MM.1S (cell line): ENCODE measurements around the gene MITF.
"Not testable (repeated sequence)": the region's sequence is repeated elsewhere in the genome, so short reads cannot be mapped to it uniquely, and the experiment has no call there.

Experiments used
- DNase-seq: peaks from one replicate; pipeline ENCODE4 v3.0.0-alpha.2; 2015
- H2AFZ ChIP-seq: fragments of 300-600 bp; sonication (generic); 2 replicates; pipeline ENCODE4 v1.6.0; 2016; ENCODE audit warnings: antibody characterized with exemption, low read length
- H3F3A ChIP-seq: fragments of 300-600 bp; sonication (generic); 2 replicates; pipeline ENCODE4 v1.6.1; 2016; ENCODE audit warnings: mild to moderate bottlenecking, antibody characterized with exemption, low read length, moderate library complexity, mixed read lengths; ENCODE audit not compliant: insufficient read depth
- H3K27ac ChIP-seq: fragments of 300-600 bp; sonication (generic); 2 replicates; pipeline ENCODE4 v1.5.1; 2016; ENCODE audit warnings: mild to moderate bottlenecking, low read length
- H3K27me3 ChIP-seq: fragments of 300-600 bp; sonication (generic); replicated peaks from 2 replicates; pipeline ENCODE4 v1.6.0; 2016; ENCODE audit warnings: low read length; ENCODE audit not compliant: insufficient read depth
- H3K36me3 ChIP-seq: fragments of 300-600 bp; sonication (generic); replicated peaks from 2 replicates; pipeline ENCODE4 v1.6.1; 2016; ENCODE audit warnings: mild to moderate bottlenecking, low read length, mixed read lengths; ENCODE audit not compliant: insufficient read depth
- H3K4me1 ChIP-seq: fragments of 300-600 bp; sonication (generic); 2 replicates; pipeline ENCODE4 v1.6.1; 2016; ENCODE audit warnings: low read length, mixed read lengths
- H3K4me2 ChIP-seq: fragments of 300-600 bp; sonication (generic); 2 replicates; pipeline ENCODE4 v1.6.0; 2016; ENCODE audit warnings: low read depth, low read length
- H3K4me3 ChIP-seq: fragments of 300-600 bp; sonication (generic); 2 replicates; pipeline ENCODE4 v1.5.1; 2016; ENCODE audit warnings: low read length, mixed read lengths
- H3K79me2 ChIP-seq: fragments of 300-600 bp; sonication (generic); 2 replicates; pipeline ENCODE4 v1.6.1; 2016; ENCODE audit warnings: mixed run types, low read length, mixed read lengths
- H3K9ac ChIP-seq: fragments of 300-600 bp; sonication (generic); 2 replicates; pipeline ENCODE4 v1.6.1; 2016; ENCODE audit warnings: low read length, mixed read lengths
- H3K9me2 ChIP-seq: fragments of 300-600 bp; sonication (generic); replicated peaks from 2 replicates; pipeline ENCODE4 v1.6.1; 2016; ENCODE audit warnings: mild to moderate bottlenecking, low read length, mixed read lengths; ENCODE audit not compliant: insufficient read depth
- H3K9me3 ChIP-seq: fragments of 300-600 bp; sonication (generic); replicated peaks from 2 replicates; pipeline ENCODE4 v1.6.1; 2016; ENCODE audit warnings: mild to moderate bottlenecking, low read length, mixed read lengths; ENCODE audit not compliant: insufficient read depth
- H4K20me1 ChIP-seq: fragments of 300-600 bp; sonication (generic); 2 replicates; pipeline ENCODE4 v1.6.1; 2016; ENCODE audit warnings: mild to moderate bottlenecking, low read length, moderate library complexity, mixed read lengths; ENCODE audit not compliant: insufficient read depth
- CTCF ChIP-seq: fragments of 300-600 bp; sonication (generic); IDR thresholded peaks from 2 replicates; pipeline ENCODE4 v1.5.1; 2016; ENCODE audit warnings: antibody characterized with exemption, low read length, mixed read lengths
- EZH2 ChIP-seq: fragments of 300-600 bp; sonication (generic); optimal IDR thresholded peaks from 2 replicates; pipeline ENCODE3; 2017; ENCODE audit warnings: low read depth, mild to moderate bottlenecking, antibody characterized with exemption, low read length, mixed read lengths
- EZH2phosphoT487 ChIP-seq: fragments of 300-600 bp; sonication (generic); IDR thresholded peaks from 2 replicates; pipeline ENCODE4 v1.6.1; 2018; ENCODE audit warnings: antibody characterized with exemption, low read length

The MITF gene

DNA sequence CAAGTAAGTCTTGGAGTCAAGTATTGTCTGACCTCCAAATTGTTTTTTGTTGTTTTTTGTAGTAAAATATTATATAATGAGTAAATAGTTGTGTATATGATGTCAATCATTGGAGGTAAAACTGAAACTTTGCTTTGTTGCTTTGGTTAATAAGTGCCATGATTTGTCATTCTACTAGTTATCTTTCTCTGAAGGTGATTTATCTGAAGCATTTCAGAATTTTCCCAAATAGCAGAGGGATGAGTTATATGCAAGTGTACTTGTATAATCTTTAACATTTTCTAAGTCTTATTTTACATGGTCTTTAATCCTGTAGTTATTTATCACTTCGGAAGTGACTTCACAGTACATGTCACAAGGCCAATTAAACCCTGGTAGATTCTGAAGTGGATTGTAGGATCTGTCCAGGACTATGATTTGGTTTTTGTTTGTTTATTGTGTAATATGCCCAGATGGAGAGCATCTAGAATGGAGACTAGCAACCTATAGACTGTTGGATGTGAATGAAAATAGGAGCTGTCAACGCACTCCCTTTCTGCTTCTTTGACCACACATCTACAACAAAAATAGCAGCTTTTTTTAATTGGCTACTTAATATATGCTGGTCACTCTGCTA, 167.2 kb downstream of the MITF start:
- Histone ChIP-seq H3K27me3 (no peaks in the 10 kb centered on the region), H3K79me2 (no peaks in the 10 kb centered on the region), H3K4me2 (no peak overlapping the region), H3F3A (no peaks in the 10 kb centered on the region), H3K9me3 (no peaks in the 10 kb centered on the region), H3K9me2 (no peaks in the 10 kb centered on the region), H3K4me3 (no peak overlapping the region), H3K4me1 (no peaks in the 10 kb centered on the region), H2AFZ (no peak overlapping the region), H3K36me3 (no peaks in the 10 kb centered on the region), H3K27ac (no peak overlapping the region), H3K9ac (no peak overlapping the region), H4K20me1 (no peaks in the 10 kb centered on the region)
- TF ChIP-seq EZH2: no peak
- TF ChIP-seq CTCF: no peak
- TF ChIP-seq EZH2phosphoT487: no peak
- DNase-seq: no peak

DNA sequence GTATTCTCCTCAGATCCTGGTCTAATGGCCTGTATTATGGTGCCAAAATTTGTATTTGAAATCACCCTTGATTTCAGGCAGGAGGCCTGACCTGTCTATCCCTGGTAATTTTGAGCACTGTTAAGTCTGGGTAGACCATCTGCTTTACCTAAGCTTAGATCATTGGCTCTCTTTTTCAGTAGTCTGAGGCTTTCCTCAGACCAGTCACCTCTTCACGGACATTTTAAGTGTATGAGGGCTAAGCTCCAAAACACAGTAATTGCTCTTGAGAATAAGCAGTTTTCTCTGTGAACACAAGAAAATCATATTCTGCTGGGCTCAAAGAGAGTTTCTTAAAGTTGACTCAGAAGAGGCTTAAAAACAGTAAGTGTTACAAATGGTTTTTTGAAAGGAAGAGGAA, 168.3 kb downstream of the MITF start:
- no peaks in the 10 kb centered on the region for H4K20me1 ChIP-seq
- no peaks in the 10 kb centered on the region for H3F3A ChIP-seq
- no peak for DNase-seq
- no peaks in the 10 kb centered on the region for H3K9me3 ChIP-seq
- no peak overlapping the region for H2AFZ ChIP-seq
- no peak for TF ChIP-seq EZH2phosphoT487
- no peak for TF ChIP-seq EZH2
- no peak for TF ChIP-seq CTCF
- H3K4me2 ChIP-seq: no peak overlapping the region
- no peak overlapping the region for H3K27ac ChIP-seq
- no peaks in the 10 kb centered on the region for H3K4me1 ChIP-seq
- no peak overlapping the region for H3K4me3 ChIP-seq
- H3K9me2 ChIP-seq: no peaks in the 10 kb centered on the region
- no peaks in the 10 kb centered on the region for H3K79me2 ChIP-seq
- no peak overlapping the region for H3K9ac ChIP-seq
- no peaks in the 10 kb centered on the region for H3K36me3 ChIP-seq
- H3K27me3 ChIP-seq: no peaks in the 10 kb centered on the region

GRCh38 chr3:69909859-69910258, 170.6 kb downstream of the MITF start:
- H2AFZ ChIP-seq, H3K79me2 ChIP-seq, H3K4me1 ChIP-seq, H3K4me2 ChIP-seq, H3K9ac ChIP-seq, H3K27me3 ChIP-seq, H3K9me3 ChIP-seq, H3K4me3 ChIP-seq, H3K27ac ChIP-seq, H3F3A ChIP-seq, H3K9me2 ChIP-seq, H3K36me3 ChIP-seq, DNase-seq, H4K20me1 ChIP-seq: not testable (repeated sequence)

DNA sequence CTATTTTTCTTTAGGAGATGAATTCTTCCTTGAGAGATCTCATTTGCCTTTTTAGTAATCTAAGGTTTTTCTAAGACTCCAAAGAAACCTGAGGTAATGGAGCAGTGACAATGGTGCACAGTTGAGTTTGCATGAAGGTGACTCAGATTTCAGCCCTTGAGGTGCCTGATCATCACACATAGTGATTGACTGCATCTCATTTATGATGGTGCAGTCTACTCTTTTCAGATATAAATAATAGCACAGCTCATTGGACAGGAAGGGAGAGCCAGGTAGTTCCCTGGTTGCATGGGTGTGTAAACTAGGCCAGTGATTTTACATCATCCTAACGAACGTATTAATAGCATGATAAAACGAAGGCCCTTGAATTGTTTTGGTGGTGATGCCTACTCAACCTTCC, 174.2 kb downstream of the MITF start:
- H3F3A ChIP-seq: no peaks in the 10 kb centered on the region

More for the DNA sequence above, 174.2 kb downstream of the MITF start:
- no peak overlapping the region for H2AFZ ChIP-seq
- H3K4me2 ChIP-seq: no peak overlapping the region
- no peaks in the 10 kb centered on the region for H3K9me3 ChIP-seq
- no peaks in the 10 kb centered on the region for H3K9me2 ChIP-seq
- H4K20me1 ChIP-seq: no peaks in the 10 kb centered on the region
- DNase-seq: no peak
- no peak overlapping the region for H3K4me3 ChIP-seq
- no peak for TF ChIP-seq CTCF
- no peaks in the 10 kb centered on the region for H3K36me3 ChIP-seq
- no peaks in the 10 kb centered on the region for H3K4me1 ChIP-seq
- no peaks in the 10 kb centered on the region for H3K27me3 ChIP-seq
- H3K79me2 ChIP-seq: no peaks in the 10 kb centered on the region
- H3K9ac ChIP-seq: no peak overlapping the region
- H3K27ac ChIP-seq: no peak overlapping the region
